Activated T-helper 2 cell treated with anti-CD3 and anti-CD28 coated beads, Interferon-gamma antibody, Interleukin-2, Interleukin-4, amounts not matched to agents 10 μg/mL and 5 μg/mL and 100 μg/mL, durations not matched to agents 14 hours and 24 hours and 36 hours (primary cell): Measurements from ENCODE around the gene MAEA. TPM values are rescaled to one million over a fixed set of nuclear protein-coding genes. Genes with fewer than 3 reads are reported as not detected.

Experiments used
- DNase-seq: peaks from one replicate; pipeline ENCODE4 v3.0.0; 2021; ENCODE audit warnings: low spot score
- H3K27ac Mint-ChIP-seq: one replicate; pipeline ENCODE4 v1.8.0; 2021; ENCODE audit warnings: mixed read lengths
- H3K27me3 Mint-ChIP-seq: one replicate; pipeline ENCODE4 v1.8.0; 2021; ENCODE audit warnings: low read depth, mixed read lengths
- H3K36me3 Mint-ChIP-seq: one replicate; pipeline ENCODE4 v1.8.0; 2021; ENCODE audit warnings: low read depth, mixed read lengths
- H3K4me1 Mint-ChIP-seq: one replicate; pipeline ENCODE4 v1.8.0; 2021; ENCODE audit warnings: low read depth, mixed read lengths
- H3K4me3 Mint-ChIP-seq: one replicate; pipeline ENCODE4 v1.8.0; 2021; ENCODE audit warnings: low read depth, mild to moderate bottlenecking, moderate library complexity, mixed read lengths
- H3K9me3 Mint-ChIP-seq: one replicate; pipeline ENCODE4 v1.8.0; 2021; ENCODE audit warnings: mixed read lengths
- intact Hi-C: fragments of 100-400 bp; cut with micrococcal nuclease; formaldehyde crosslinking; loops from one replicate; pipeline ENCODE4 v1.15.1; 2023
- total RNA-seq: library from RNA; stranded (reverse); gene quantifications from 2 replicates; pipeline ENCODE4 v1.2.3, GENCODE V29; 2022

The MAEA gene
- total RNA-seq, 1 donor from 2014 or later = 59.2 TPM

- intact Hi-C loops = no loop called here
- peaks cover 5% of the 10 kb centered on the region for H3K4me1 Mint-ChIP-seq
- H3K9me3 Mint-ChIP-seq = no peaks in the 10 kb centered on the region
- no peaks in the 10 kb centered on the region for H3K27me3 Mint-ChIP-seq
- no peak overlapping the region for H3K27ac Mint-ChIP-seq
- peaks cover 6% of the 10 kb centered on the region for H3K36me3 Mint-ChIP-seq
- no peak overlapping the region for H3K4me3 Mint-ChIP-seq
- no peak for DNase-seq
These were observed 65.7 kb downstream of the MAEA start for GRCh38 chr4:1355378-1355777.

GRCh38 chr4:1356181-1356998 lies 66.7 kb downstream of the MAEA start:
- Mint-ChIP-seq H3K4me3 (no peak overlapping the region), H3K27me3 (no peaks in the 10 kb centered on the region), H3K36me3 (peaks cover 6% of the 10 kb centered on the region), H3K4me1 (peaks cover 4% of the 10 kb centered on the region), H3K9me3 (no peaks in the 10 kb centered on the region), H3K27ac (no peak overlapping the region)
- DNase-seq = no peak
- intact Hi-C loops = no loop called here

GRCh38 chr4:1357356-1358248 lies 67.9 kb downstream of the MAEA start:
- H3K9me3 Mint-ChIP-seq = no peaks in the 10 kb centered on the region
- no peaks in the 10 kb centered on the region for H3K27me3 Mint-ChIP-seq
- H3K27ac Mint-ChIP-seq = no peak overlapping the region
- no peak overlapping the region for H3K4me3 Mint-ChIP-seq
- H3K36me3 Mint-ChIP-seq = peaks cover 3% of the 10 kb centered on the region
- no peaks in the 10 kb centered on the region for H3K4me1 Mint-ChIP-seq
- intact Hi-C loops = no loop called here
- no peak for DNase-seq

- Mint-ChIP-seq H3K4me1 (no peaks in the 10 kb centered on the region), H3K27me3 (no peaks in the 10 kb centered on the region), H3K27ac (no peak overlapping the region), H3K4me3 (no peak overlapping the region), H3K36me3 (no peaks in the 10 kb centered on the region), H3K9me3 (no peaks in the 10 kb centered on the region)
- DNase-seq = no peak
- intact Hi-C loops = no loop called here
These were observed 68.9 kb downstream of the MAEA start for GRCh38 chr4:1358421-1359143.

GRCh38 chr4:1359144-1359501 lies 69.4 kb downstream of the MAEA start:
- Mint-ChIP-seq H3K27ac (no peak overlapping the region), H3K4me3 (no peak overlapping the region), H3K36me3 (no peaks in the 10 kb centered on the region), H3K4me1 (no peaks in the 10 kb centered on the region), H3K9me3 (no peaks in the 10 kb centered on the region), H3K27me3 (no peaks in the 10 kb centered on the region)
- no peak for DNase-seq
- intact Hi-C loops = no loop called here

GRCh38 chr4:1359976-1360375 lies 70.3 kb downstream of the MAEA start:
- no peak for DNase-seq
- Mint-ChIP-seq H3K9me3 (no peaks in the 10 kb centered on the region), H3K4me1 (no peaks in the 10 kb centered on the region), H3K36me3 (no peaks in the 10 kb centered on the region), H3K27me3 (no peaks in the 10 kb centered on the region), H3K4me3 (no peak overlapping the region), H3K27ac (no peak overlapping the region)
- intact Hi-C loops = no loop called here

GRCh38 chr4:1360423-1361283 lies 71.0 kb downstream of the MAEA start:
- no peaks in the 10 kb centered on the region for H3K4me1 Mint-ChIP-seq
- no peak for DNase-seq
- H3K27me3 Mint-ChIP-seq = no peaks in the 10 kb centered on the region
- H3K4me3 Mint-ChIP-seq = no peak overlapping the region
- intact Hi-C loops = no loop called here
- H3K27ac Mint-ChIP-seq = no peak overlapping the region
- H3K36me3 Mint-ChIP-seq = no peaks in the 10 kb centered on the region
- no peaks in the 10 kb centered on the region for H3K9me3 Mint-ChIP-seq

- no peak overlapping the region for H3K4me3 Mint-ChIP-seq
- H3K36me3 Mint-ChIP-seq = no peaks in the 10 kb centered on the region
- no peaks in the 10 kb centered on the region for H3K4me1 Mint-ChIP-seq
- no peaks in the 10 kb centered on the region for H3K27me3 Mint-ChIP-seq
- no peak overlapping the region for H3K27ac Mint-ChIP-seq
- no peak for DNase-seq
- intact Hi-C loops = no loop called here
- H3K9me3 Mint-ChIP-seq = no peaks in the 10 kb centered on the region
These were observed 71.7 kb downstream of the MAEA start for GRCh38 chr4:1361431-1361830.

GRCh38 chr4:1362046-1362445 lies 72.4 kb downstream of the MAEA start:
- H3K4me1 Mint-ChIP-seq = no peaks in the 10 kb centered on the region
- no peak for DNase-seq
- H3K27me3 Mint-ChIP-seq = no peaks in the 10 kb centered on the region
- H3K36me3 Mint-ChIP-seq = no peaks in the 10 kb centered on the region
- intact Hi-C loops = no loop called here
- H3K9me3 Mint-ChIP-seq = no peaks in the 10 kb centered on the region
- H3K27ac Mint-ChIP-seq = no peak overlapping the region
- no peak overlapping the region for H3K4me3 Mint-ChIP-seq

GRCh38 chr4:1362521-1362920 lies 72.8 kb downstream of the MAEA start:
- intact Hi-C loops = no loop called here
- Mint-ChIP-seq H3K27me3 (no peaks in the 10 kb centered on the region), H3K27ac (no peak overlapping the region), H3K9me3 (no peaks in the 10 kb centered on the region), H3K4me3 (no peak overlapping the region), H3K36me3 (no peaks in the 10 kb centered on the region), H3K4me1 (no peaks in the 10 kb centered on the region)
- DNase-seq = no peak

GRCh38 chr4:1363513-1363912 lies 73.8 kb downstream of the MAEA start:
- Mint-ChIP-seq H3K4me3 (no peak overlapping the region), H3K27me3 (no peaks in the 10 kb centered on the region), H3K9me3 (no peaks in the 10 kb centered on the region), H3K27ac (no peak overlapping the region), H3K4me1 (no peaks in the 10 kb centered on the region), H3K36me3 (no peaks in the 10 kb centered on the region)
- intact Hi-C loops = no loop called here
- DNase-seq = no peak

GRCh38 chr4:1364217-1364616 lies 74.5 kb downstream of the MAEA start:
- DNase-seq = no peak
- Mint-ChIP-seq H3K9me3 (no peaks in the 10 kb centered on the region), H3K27me3 (no peaks in the 10 kb centered on the region), H3K27ac (no peak overlapping the region), H3K4me1 (no peaks in the 10 kb centered on the region), H3K36me3 (no peaks in the 10 kb centered on the region), H3K4me3 (no peak overlapping the region)
- intact Hi-C loops = no loop called here
